DOHH2 (cell line): ENCODE results near the gene TRMT2A.

Experiments used
- H3F3A ChIP-seq: fragments of 200-600 bp; sonication (generic), shearing (Covaris generic); 2 replicates; pipeline ENCODE4 v1.6.0; 2016; ENCODE audit warnings: antibody characterized with exemption, mild to moderate bottlenecking; ENCODE audit not compliant: control insufficient read depth, insufficient read depth
- H3K27ac ChIP-seq: fragments of 200-600 bp; sonication (generic); 2 replicates; pipeline ENCODE4 v1.5.1; 2014; ENCODE audit warnings: low read depth, mild to moderate bottlenecking, low read length, moderate library complexity
- H3K27me3 ChIP-seq: fragments of 200-600 bp; sonication (generic); 2 replicates; pipeline ENCODE4 v1.6.1; 2014; ENCODE audit warnings: mild to moderate bottlenecking, low read length, mixed read lengths; ENCODE audit not compliant: control insufficient read depth
- H3K36me3 ChIP-seq: fragments of 200-600 bp; sonication (generic); 2 replicates; pipeline ENCODE4 v1.6.1; 2014; ENCODE audit warnings: mild to moderate bottlenecking, low read length, moderate library complexity, mixed read lengths; ENCODE audit not compliant: control insufficient read depth
- H3K4me1 ChIP-seq: fragments of 200-600 bp; sonication (generic); 2 replicates; pipeline ENCODE4 v1.6.1; 2014; ENCODE audit warnings: mild to moderate bottlenecking, low read length, mixed read lengths; ENCODE audit not compliant: control insufficient read depth
- H3K4me2 ChIP-seq: fragments of 200-600 bp; sonication (generic); 2 replicates; pipeline ENCODE4 v1.6.0; 2014; ENCODE audit warnings: mild to moderate bottlenecking, low read length, moderate library complexity
- H3K4me3 ChIP-seq: fragments of 200-600 bp; sonication (generic); 2 replicates; pipeline ENCODE4 v1.5.1; 2014; ENCODE audit warnings: mild to moderate bottlenecking, low read length, mixed read lengths
- H3K79me2 ChIP-seq: fragments of 200-600 bp; sonication (generic); 2 replicates; pipeline ENCODE4 v1.6.1; 2014; ENCODE audit warnings: mild to moderate bottlenecking, low read length, mixed read lengths; ENCODE audit not compliant: control insufficient read depth
- H3K9me2 ChIP-seq: fragments of 200-600 bp; sonication (generic); replicated peaks from 2 replicates; pipeline ENCODE4 v1.6.1; 2014; ENCODE audit warnings: mild to moderate bottlenecking, low read length, mixed read lengths; ENCODE audit not compliant: control insufficient read depth
- H3K9me3 ChIP-seq: fragments of 200-600 bp; sonication (generic); 2 replicates; pipeline ENCODE4 v1.6.1; 2014; ENCODE audit warnings: antibody characterized with exemption, low read length, mixed read lengths; ENCODE audit not compliant: control insufficient read depth, insufficient read depth
- H4K20me1 ChIP-seq: fragments of 200-600 bp; sonication (generic); 2 replicates; pipeline ENCODE4 v1.6.0; 2014; ENCODE audit warnings: low read depth, mild to moderate bottlenecking, antibody characterized with exemption, low read length, moderate library complexity; ENCODE audit not compliant: control insufficient read depth, insufficient read depth
- CTCF ChIP-seq: fragments of 200-600 bp; sonication (generic); IDR thresholded peaks from one replicate; pipeline ENCODE4 v1.5.1; 2014; ENCODE audit warnings: antibody characterized with exemption, mild to moderate bottlenecking, low read depth, low read length; ENCODE audit not compliant: poor library complexity, severe bottlenecking
- EZH2phosphoT487 ChIP-seq: fragments of 200-600 bp; sonication (generic); IDR thresholded peaks from 2 replicates; pipeline ENCODE4 v1.6.1; 2017; ENCODE audit warnings: borderline replicate concordance, mild to moderate bottlenecking, antibody characterized with exemption, low read length, moderate library complexity, mixed read lengths

The TRMT2A gene

GRCh38 chr22:20148414-20148813 lies 31.4 kb upstream of the TRMT2A start:
- Histone ChIP-seq H3K36me3 (no peaks in the 10 kb centered on the region), H3K27me3 (no peaks in the 10 kb centered on the region), H3K27ac (no peak overlapping the region), H3F3A (no peaks in the 10 kb centered on the region), H3K9me3 (no peaks in the 10 kb centered on the region), H4K20me1 (no peaks in the 10 kb centered on the region), H3K4me3 (no peak overlapping the region), H3K79me2 (no peaks in the 10 kb centered on the region), H3K9me2 (no peaks in the 10 kb centered on the region), H3K4me2 (no peak overlapping the region), H3K4me1 (no peaks in the 10 kb centered on the region)
- no peak for TF ChIP-seq CTCF
- TF ChIP-seq EZH2phosphoT487 = no peak

GRCh38 chr22:20147237-20147988 lies 30.4 kb upstream of the TRMT2A start:
- Histone ChIP-seq H3K36me3 (no peaks in the 10 kb centered on the region), H3K27ac (no peak overlapping the region), H3K4me2 (no peak overlapping the region), H3K9me2 (no peaks in the 10 kb centered on the region), H3F3A (no peaks in the 10 kb centered on the region), H3K9me3 (no peaks in the 10 kb centered on the region), H3K4me1 (no peaks in the 10 kb centered on the region), H3K4me3 (no peak overlapping the region), H4K20me1 (no peaks in the 10 kb centered on the region), H3K79me2 (no peaks in the 10 kb centered on the region), H3K27me3 (no peaks in the 10 kb centered on the region)
- TF ChIP-seq EZH2phosphoT487 = no peak
- TF ChIP-seq CTCF = no peak

DNA sequence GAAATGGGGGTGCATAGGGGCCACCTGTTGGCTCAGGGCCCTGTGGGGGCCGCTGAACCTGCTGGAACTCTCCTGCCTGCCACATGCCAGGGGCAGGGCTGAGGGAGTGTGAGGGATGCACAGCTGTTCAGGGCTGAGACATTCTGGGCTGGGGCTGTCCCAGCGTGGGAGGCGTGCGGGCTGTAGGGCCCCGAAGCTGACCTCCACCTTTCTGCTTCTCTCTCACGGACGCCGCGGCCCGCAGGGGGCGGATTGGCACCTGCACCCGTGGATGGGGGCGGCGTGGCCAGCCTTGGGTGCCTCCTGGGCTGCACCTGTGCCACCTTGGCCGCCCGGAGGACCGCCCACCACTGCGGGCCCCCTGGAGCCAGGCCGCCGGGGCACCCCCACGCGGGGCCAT lies 29.8 kb upstream of the TRMT2A start:
- no peaks in the 10 kb centered on the region for H3K9me3 ChIP-seq
- no peaks in the 10 kb centered on the region for H3K9me2 ChIP-seq
- no peaks in the 10 kb centered on the region for H3K79me2 ChIP-seq
- no peaks in the 10 kb centered on the region for H4K20me1 ChIP-seq
- H3K27ac ChIP-seq = no peak overlapping the region
- no peaks in the 10 kb centered on the region for H3K36me3 ChIP-seq
- H3K4me2 ChIP-seq = no peak overlapping the region
- H3F3A ChIP-seq = no peaks in the 10 kb centered on the region
- TF ChIP-seq EZH2phosphoT487 = no peak
- TF ChIP-seq CTCF = no peak
- no peaks in the 10 kb centered on the region for H3K4me1 ChIP-seq
- no peaks in the 10 kb centered on the region for H3K27me3 ChIP-seq
- no peak overlapping the region for H3K4me3 ChIP-seq
